ENCODE data around the gene AMH.

AMH gene

GRCh38 chr19:2252055-2252796 is 3.1 kb downstream of the AMH start:
- peak overlapping the region; percentile 45 for H3K4me3 ChIP-seq
- no peak overlapping the region for H3K27ac ChIP-seq
- no peak for DNase-seq (ENCODE audit: low spot score)
- no peak for TF ChIP-seq CTCF (IDR thresholded peaks at IDR 0.05)

GRCh38 chr19:2252797-2253105 is 3.6 kb downstream of the AMH start:
- DNase-seq (ENCODE audit: low spot score) = no peak
- Histone ChIP-seq H3K4me3 (peak overlapping the region; percentile 57), H3K27ac (no peak overlapping the region)
- TF ChIP-seq CTCF (IDR thresholded peaks at IDR 0.05) = no peak

GRCh38 chr19:2253106-2254063 is 4.3 kb downstream of the AMH start:
- peak overlapping the region; percentile 57 for H3K4me3 ChIP-seq
- no peak for TF ChIP-seq CTCF (IDR thresholded peaks at IDR 0.05)
- no peak for DNase-seq (ENCODE audit: low spot score)
- no peak overlapping the region for H3K27ac ChIP-seq

GRCh38 chr19:2254064-2254872 is 5.1 kb downstream of the AMH start:
- H3K27ac ChIP-seq = no peak overlapping the region
- no peak overlapping the region for H3K4me3 ChIP-seq
- no peak for DNase-seq (ENCODE audit: low spot score)
- TF ChIP-seq CTCF (IDR thresholded peaks at IDR 0.05) = no peak

- Histone ChIP-seq H3K27ac (no peak overlapping the region), H3K4me3 (no peak overlapping the region)
- no peak for TF ChIP-seq CTCF (IDR thresholded peaks at IDR 0.05)
- DNase-seq (ENCODE audit: low spot score) = no peak
Observed at GRCh38 chr19:2255112-2255845, 6.2 kb downstream of the AMH start.

GRCh38 chr19:2255982-2256685 is 7.0 kb downstream of the AMH start, which contains the start of gene JSRP1:
Gene JSRP1 (minus strand): TSS chr19:2256417. CDS start chr19:2255314, 1,103 bp downstream.
- Histone ChIP-seq H3K4me3 (no peak within 1 kb of the TSS), H3K27ac (no peak within 1 kb of the TSS)
- TF ChIP-seq CTCF (IDR thresholded peaks at IDR 0.05) = no peak
- no peak for DNase-seq (ENCODE audit: low spot score)

Data from coronary artery (tissue), 2 donors.